IMR-90 (cell line): ENCODE results near the gene ABCC10. TPM values are rescaled to one million over a fixed set of nuclear protein-coding genes. Genes with fewer than 3 reads are reported as not detected.

ENCODE experiments used
- ATAC-seq: fragments of 200-7000 bp; cut with Tn5 transposase; 2 replicates; pipeline ENCODE4 v1.9.1; 2020; ENCODE audit warnings: low read depth, mild to moderate bottlenecking, moderate library complexity
- BruUV-seq: library from RNA; stranded (reverse); fragments of 400-500 nt; replicated peaks from 2 replicates; lab custom pipeline; 2021; lab: Mats Ljungman, UMichigan
- CTCF ChIA-PET: fragments of 300-600 bp; formaldehyde crosslinking; extraction: SDS; loops from one replicate; lab custom pipeline; 2021; ENCODE audit warnings: antibody characterized with exemption; lab: Yijun Ruan, JAX
- POLR2A ChIA-PET: fragments of 300-600 bp; sonication (Branson Sonifier 250); formaldehyde crosslinking; loops from one replicate; lab custom pipeline; 2022; ENCODE audit warnings: antibody characterized with exemption; ENCODE audit not compliant: unreplicated experiment; lab: Charles Lee
- DNase-seq: peaks from one replicate; pipeline ENCODE4 v3.0.0; 2013
- H2AFZ ChIP-seq: replicated peaks from 2 replicates; pipeline ENCODE3; 2013; ENCODE audit warnings: low read length, mild to moderate bottlenecking; ENCODE audit not compliant: poor library complexity
- H2AK5ac ChIP-seq: 2 replicates; pipeline ENCODE4 v1.6.1; 2013; ENCODE audit warnings: low read depth, low read length, inconsistent platforms
- H2AK9ac ChIP-seq: replicated peaks from 2 replicates; pipeline ENCODE3; 2013; ENCODE audit warnings: mild to moderate bottlenecking, low read depth, low read length, moderate library complexity; ENCODE audit not compliant: poor library complexity
- H2BK120ac ChIP-seq: 2 replicates; pipeline ENCODE4 v1.6.1; 2013; ENCODE audit warnings: low read depth, low read length, inconsistent platforms
- H2BK15ac ChIP-seq: 3 replicates; pipeline ENCODE4 v1.6.1; 2013; ENCODE audit warnings: low read depth, low read length, inconsistent platforms
- H2BK20ac ChIP-seq: 2 replicates; pipeline ENCODE4 v1.6.1; 2013; ENCODE audit warnings: low read depth, mild to moderate bottlenecking, inconsistent platforms, low read length, moderate library complexity
- H2BK5ac ChIP-seq: 2 replicates; pipeline ENCODE4 v1.6.1; 2013; ENCODE audit warnings: mild to moderate bottlenecking, low read depth, low read length, inconsistent platforms; ENCODE audit not compliant: poor library complexity, severe bottlenecking
- H3K14ac ChIP-seq: replicated peaks from 2 replicates; pipeline ENCODE4 v1.6.1; 2013; ENCODE audit warnings: low read depth, low read length, inconsistent platforms
- H3K18ac ChIP-seq: 2 replicates; pipeline ENCODE4 v1.6.1; 2013; ENCODE audit warnings: low read depth, low read length, control low read depth
- H3K23ac ChIP-seq: 2 replicates; pipeline ENCODE4 v1.6.1; 2013; ENCODE audit warnings: low read depth, low read length, inconsistent platforms
- H3K27ac ChIP-seq: 2 replicates; pipeline ENCODE4 v1.5.1; 2013; ENCODE audit warnings: mild to moderate bottlenecking, control low read depth, low read length; ENCODE audit not compliant: insufficient read depth
- H3K27me3 ChIP-seq: 2 replicates; pipeline ENCODE4 v1.6.1; 2013; ENCODE audit warnings: low read length; ENCODE audit not compliant: control insufficient read depth, insufficient read depth
- H3K36me3 ChIP-seq: 2 replicates; pipeline ENCODE4 v1.6.1; 2013; ENCODE audit warnings: low read length, mixed read lengths; ENCODE audit not compliant: control insufficient read depth, insufficient read depth
- H3K4ac ChIP-seq: 2 replicates; pipeline ENCODE4 v1.6.1; 2013; ENCODE audit warnings: low read depth, low read length, inconsistent platforms
- H3K4me1 ChIP-seq: 2 replicates; pipeline ENCODE4 v1.6.1; 2013; ENCODE audit warnings: low read length, mixed read lengths; ENCODE audit not compliant: control insufficient read depth, insufficient read depth
- H3K4me2 ChIP-seq: 2 replicates; pipeline ENCODE4 v1.6.1; 2013; ENCODE audit warnings: low read depth, mild to moderate bottlenecking, control low read depth, low read length, moderate library complexity
- H3K4me3 ChIP-seq: 2 replicates; pipeline ENCODE4 v1.5.1; 2013; ENCODE audit warnings: low read depth, mild to moderate bottlenecking, control low read depth, low read length, moderate library complexity; ENCODE audit not compliant: insufficient read depth
- H3K56ac ChIP-seq: 2 replicates; pipeline ENCODE4 v1.6.1; 2013; ENCODE audit warnings: low read length, inconsistent platforms; ENCODE audit not compliant: insufficient read depth; ENCODE audit errors: extremely low read depth
- H3K79me1 ChIP-seq, 2 experiments: 2 replicates each; pipeline ENCODE4 v1.6.1; 2013; ENCODE audit warnings: low read length in 2 of 2, inconsistent platforms in 1 of 2, low read depth in 1 of 2
- H3K9ac ChIP-seq: 2 replicates; pipeline ENCODE4 v1.6.1; 2013; ENCODE audit warnings: low read depth, low read length, control low read depth
- H3K9me1 ChIP-seq: 2 replicates; pipeline ENCODE4 v1.6.1; 2013; ENCODE audit warnings: low read length, inconsistent platforms; ENCODE audit not compliant: insufficient read depth
- H3K9me3 ChIP-seq: 2 replicates; pipeline ENCODE4 v1.6.1; 2013; ENCODE audit warnings: low read length; ENCODE audit not compliant: control insufficient read depth, insufficient read depth
- H4K20me1 ChIP-seq: 2 replicates; pipeline ENCODE4 v1.6.1; 2013; ENCODE audit warnings: low read length, inconsistent platforms; ENCODE audit not compliant: insufficient read depth
- H4K5ac ChIP-seq: 2 replicates; pipeline ENCODE4 v1.6.1; 2013; ENCODE audit warnings: mild to moderate bottlenecking, low read depth, low read length, control low read depth
- H4K8ac ChIP-seq, 2 experiments: 2 replicates each; pipeline ENCODE4 v1.6.1; 2013; ENCODE audit warnings: low read depth in 2 of 2, low read length in 2 of 2, control low read depth in 1 of 2, inconsistent platforms in 1 of 2
- H4K91ac ChIP-seq: 2 replicates; pipeline ENCODE4 v1.6.1; 2013; ENCODE audit warnings: low read depth, low read length, inconsistent platforms; ENCODE audit not compliant: insufficient read depth
- CEBPB ChIP-seq: IDR thresholded peaks from 2 replicates; pipeline ENCODE4 v1.6.1; 2012; ENCODE audit warnings: low read depth, low read length, improper control_type of control experiment
- MXI1 ChIP-seq: IDR thresholded peaks from 2 replicates; pipeline ENCODE4 v1.6.1; 2012; ENCODE audit warnings: low read depth, mild to moderate bottlenecking, low read length, moderate library complexity, borderline replicate concordance
- WGBS, 2 experiments: methylation state at CpG; one replicate each; pipeline versions ENCODE4 v1.1.5 to v1.1.7; 2013; ENCODE audit warnings: missing lambda C conversion rate in 2 of 2; ENCODE audit not compliant: insufficient read length in 1 of 2; ENCODE audit errors: extremely low coverage in 2 of 2; 5-methylcytosine and 5-hydroxymethylcytosine counted together
- dilution Hi-C: fragments of 300-500 bp; cut with HindIII; formaldehyde crosslinking; loops from one replicate; pipeline ENCODE4 v1.14.3; 2018; ENCODE audit warnings: low sequenced_read_pairs; ENCODE audit not compliant: unreplicated experiment
- in situ Hi-C: fragments of 300-500 bp; cut with MboI; formaldehyde crosslinking; loops from 3 replicates; pipeline ENCODE4 v1.14.3; 2019; ENCODE audit warnings: low sequenced_read_pairs, inconsistent platforms, mixed read lengths
- intact Hi-C: fragments of 100-400 bp; cut with micrococcal nuclease; formaldehyde crosslinking; loops from 2 replicates; pipeline ENCODE4 v1.10.0; 2022
- polyA plus RNA-seq, 3 experiments: library from polyadenylated mRNA; depleted of rRNA; stranded (reverse); fragments of >200 nt; gene quantifications; 2 replicates each; pipeline ENCODE4 v1.2.3, GENCODE V29; 2012; ENCODE audit warnings: low replicate concordance in 1 of 3
- total RNA-seq: library from RNA; depleted of rRNA; stranded (reverse); fragments of >200 nt; gene quantifications from 2 replicates; pipeline ENCODE4 v1.2.3, GENCODE V29; 2012

The ABCC10 gene
- total and polyA plus RNA-seq, 2 of the 4 experiments (the other 2 are of a cell fraction): 7.0 to 26.3 TPM

GRCh38 chr6:43396408-43397149, 30.8 kb upstream of the ABCC10 start:
- no peak overlapping the region for H2BK20ac ChIP-seq
- in situ Hi-C loops (no loop called here), dilution Hi-C loops (no loop called here), intact Hi-C loops (no loop called here)
- no peak overlapping the region for H3K14ac ChIP-seq
- H3K9me1 ChIP-seq: no peaks in the 10 kb centered on the region
- H4K8ac ChIP-seq: no peak overlapping the region
- ATAC-seq (no peak), DNase-seq (no peak)
- H3K9me3 ChIP-seq: no peaks in the 10 kb centered on the region
- H3K4me3 ChIP-seq: no peak overlapping the region
- H2AFZ ChIP-seq: no peak overlapping the region
- H4K91ac ChIP-seq: no peak overlapping the region
- H4K20me1 ChIP-seq: no peaks in the 10 kb centered on the region
- no peak overlapping the region for H3K4ac ChIP-seq
- peaks cover 28% of the 10 kb centered on the region for H3K27me3 ChIP-seq
- TF ChIP-seq CEBPB (0 out of 2 replicates have a peak, but pooled peaks have one; percentile 27), MXI1 (no peak)
- WGBS, 2 experiments: 53% methylated on average over 3 of the region's 6 CpGs; no CpG with 5 or more reads in 1 of the 2 experiments
- no peak overlapping the region for H4K5ac ChIP-seq
- H2AK9ac ChIP-seq: no peak overlapping the region
- H3K9ac ChIP-seq: no peak overlapping the region
- H3K4me1 ChIP-seq: no peaks in the 10 kb centered on the region
- H3K4me2 ChIP-seq: no peak overlapping the region
- no peaks in the 10 kb centered on the region for H3K36me3 ChIP-seq
- H3K79me1 ChIP-seq: no peaks in the 10 kb centered on the region
- H3K18ac ChIP-seq: no peak overlapping the region
- no peak overlapping the region for H2AK5ac ChIP-seq
- ChIA-PET POLR2A (no interaction called here), CTCF (no interaction called here)
- no TSS peak for BruUV-seq
- H2BK15ac ChIP-seq: no peak overlapping the region
- H2BK5ac ChIP-seq: no peak overlapping the region
- no peak overlapping the region for H2BK120ac ChIP-seq
- H3K27ac ChIP-seq: no peak overlapping the region
- no peak overlapping the region for H3K23ac ChIP-seq
- no peak overlapping the region for H3K56ac ChIP-seq
